ENCODE measurements around the gene C10orf67.

GRCh38 chr10:23361665-23362064 lies 17.1 kb upstream of the C10orf67 start:
- TF ChIP-seq TAF1 (IDR thresholded peaks at IDR 0.05; ENCODE audit: low read depth) (no peak), CTCF (IDR thresholded peaks at IDR 0.05; ENCODE audit: poor library complexity, severe bottlenecking) (no peak), REST (IDR thresholded peaks at IDR 0.05; ENCODE audit: borderline replicate concordance) (no peak), MXI1 (conservative IDR thresholded peaks at IDR 0.05; ENCODE audit: poor library complexity, severe bottlenecking) (no peak), EP300 (conservative IDR thresholded peaks at IDR 0.05; ENCODE audit: poor library complexity, severe bottlenecking) (no peak), SMC3 (conservative IDR thresholded peaks at IDR 0.05; ENCODE audit: poor library complexity) (no peak), POLR2AphosphoS5 (IDR thresholded peaks at IDR 0.05) (no peak), RAD21 (conservative IDR thresholded peaks at IDR 0.05) (no peak)
